ENCODE results near the gene ATF6.

- TF ChIP-seq CTCF (IDR thresholded peaks at IDR 0.05; ENCODE audit: low read depth, low read length) (no peak), POLR2A (IDR thresholded peaks at IDR 0.05; ENCODE audit: extremely low read depth, insufficient read length) (no peak), MAX (IDR thresholded peaks at IDR 0.05; ENCODE audit: low read depth, low read length) (no peak)
Measured at GRCh38 chr1:161935264-161935663, 169.1 kb downstream of the ATF6 start.

Data from NB4 (cell line).